Measurements from ENCODE around the gene SPCS3. TPM values are rescaled to one million over a fixed set of nuclear protein-coding genes. Genes with fewer than 3 reads are reported as not detected.

The SPCS3 gene
- total RNA-seq, 4 donors from 2014 or later, result 129 to 149 (median 136) TPM

GRCh38 chr4:176376032-176376614, 56.4 kb downstream of the SPCS3 start:
- WGBS, 2 donors, result 10 to 19% methylated on average over 2 of the region's 2 CpGs
- no peak overlapping the region for H3K4me3 ChIP-seq (replicated peaks in 1 of 3)
- intact Hi-C loops (cut with DNase I), result loop anchor here (5.0 kb wide), 1 partner anchor 671 kb away; no protein-coding TSS in a partner anchor

DNA sequence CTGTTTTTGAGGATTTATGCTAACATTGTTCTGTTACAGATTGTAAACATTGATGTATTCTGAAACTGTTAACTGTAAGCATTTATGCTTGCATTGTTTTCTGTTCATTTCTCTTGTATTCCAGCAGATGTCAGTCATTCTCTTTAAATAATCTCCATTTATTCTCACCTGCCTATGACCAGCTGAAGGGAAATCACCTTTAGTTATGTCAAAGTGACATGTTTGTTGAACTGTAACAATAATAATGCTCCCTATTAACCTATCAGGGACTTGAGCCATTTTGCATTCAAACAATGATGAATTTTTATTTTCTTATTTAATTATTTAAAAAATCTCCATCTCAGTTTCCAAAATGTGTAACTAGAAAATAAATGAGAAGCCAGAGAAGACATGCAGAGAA, 58.0 kb downstream of the SPCS3 start:
- H3K27ac ChIP-seq, result no peak overlapping the region
- H3K27me3 ChIP-seq, result no peaks in the 10 kb centered on the region
- no peak overlapping the region for H3K4me3 ChIP-seq (replicated peaks in 1 of 3)
- TF ChIP-seq POLR2A (IDR thresholded peaks at IDR 0.05), result no peak
- peak in 4 of 6 experiments; percentile 32 to 86 (median 66) for TF ChIP-seq CTCF (IDR thresholded peaks at IDR 0.05)
- H3K4me1 ChIP-seq, result peaks cover 4 to 7% of the 10 kb centered on the region in 2 donors
- no peak for DNase-seq
- H3K9me3 ChIP-seq, result no peaks in the 10 kb centered on the region
- no peaks in the 10 kb centered on the region for H3K36me3 ChIP-seq
- intact Hi-C loops (cut with DNase I), result loop anchor here (5.0 kb wide), 1 partner anchor 670 kb away; no protein-coding TSS in a partner anchor

More at GRCh38 chr4:176376032-176376614, 56.4 kb downstream of the SPCS3 start:
- Histone ChIP-seq H3K27me3 (no peaks in the 10 kb centered on the region), H3K9me3 (no peaks in the 10 kb centered on the region), H3K27ac (no peak overlapping the region), H3K36me3 (no peaks in the 10 kb centered on the region), H3K4me1 (peaks cover 4 to 7% of the 10 kb centered on the region in 2 donors)
- TF ChIP-seq CTCF (IDR thresholded peaks at IDR 0.05) (peak in 5 of 6 experiments; percentile 16 to 67 (median 54)), POLR2A (IDR thresholded peaks at IDR 0.05) (no peak)
- DNase-seq, result no peak

- intact Hi-C loops (cut with DNase I), result loop anchor here (5.0 kb wide), 1 partner anchor 412 kb away; the partner anchor contains the start of gene VEGFC
- Histone ChIP-seq H3K9me3 (no peaks in the 10 kb centered on the region), H3K27ac (peak overlapping the region in 2 of 3 donors; percentile 14 to 35), H3K36me3 (no peaks in the 10 kb centered on the region), H3K4me3 (replicated peaks in 1 of 3) (peak overlapping the region in 1 of 3 donors; percentile 13), H3K4me1 (peaks cover 4 to 7% of the 10 kb centered on the region in 2 donors), H3K27me3 (no peaks in the 10 kb centered on the region)
- peak; percentile 40 to 52 for DNase-seq
- WGBS, 2 donors, result 56% methylated on average over 11 of the region's 11 CpGs
- TF ChIP-seq POLR2A (IDR thresholded peaks at IDR 0.05), result no peak
- no peak for TF ChIP-seq CTCF (IDR thresholded peaks at IDR 0.05)
These were observed 60.8 kb downstream of the SPCS3 start for GRCh38 chr4:176380352-176381157.

Other genes starting within 250 kb of the SPCS3 start
- gene SPATA4, start 124.4 kb upstream of the SPCS3 start, total RNA-seq, result 1 to 10 TPM in 2 of 4 donors, under 1 TPM in 2; 0.40 to 2.2 (median 1.1) TPM
- under 1 TPM in 1 of 4 donors, not detected in 3; 0.13 TPM for gene ASB5, start 50.7 kb upstream of the SPCS3 start, total RNA-seq

Measured in thyroid gland (tissue), 4 donors.